Measurements from ENCODE around the gene MYRIP.

The MYRIP gene

GRCh38 chr3:40242638-40243037 lies 433.2 kb downstream of the MYRIP start:
- Histone ChIP-seq H3K23ac (ENCODE audit: low read length in 2 of 2) (no peak overlapping the region), H2AFZ (ENCODE audit: low read depth, low read length) (no peak overlapping the region), H2BK15ac (ENCODE audit: low read depth, poor library complexity, severe bottlenecking) (no peak overlapping the region), H3K27ac (ENCODE audit: low read length, poor library complexity, severe bottlenecking) (no peak overlapping the region), H4K91ac (ENCODE audit: low read length) (no peak overlapping the region), H3K4ac (ENCODE audit: low read depth in 1 of 2, low read length in 2 of 2) (no peak overlapping the region), H3K4me1 (ENCODE audit: control insufficient read depth, insufficient read depth, low read depth, low read length) (no peaks in the 10 kb centered on the region), H3K9ac (ENCODE audit: low read length) (no peak overlapping the region), H3K18ac (ENCODE audit: low read depth in 1 of 2, low read length in 2 of 2) (no peak overlapping the region), H3K4me2 (ENCODE audit: low read length, poor library complexity, severe bottlenecking) (no peak overlapping the region), H3K9me3 (ENCODE audit: control insufficient read depth, low read length) (no peaks in the 10 kb centered on the region), H3K36me3 (ENCODE audit: control insufficient read depth in 1 of 2, insufficient read depth in 2 of 2, low read depth in 1 of 2, low read length in 2 of 2) (no peaks in the 10 kb centered on the region), H2BK5ac (ENCODE audit: low read depth, low read length, poor library complexity, severe bottlenecking) (no peak overlapping the region), H3K14ac (ENCODE audit: low read length in 2 of 2) (no peak overlapping the region), H2BK120ac (ENCODE audit: low read depth, low read length) (no peak overlapping the region), H4K8ac (ENCODE audit: low read length) (no peak overlapping the region), H3K79me1 (replicated peaks; ENCODE audit: low read length, poor library complexity, severe bottlenecking) (no peaks in the 10 kb centered on the region), H2AK5ac (ENCODE audit: low read length, severe bottlenecking) (no peak overlapping the region), H2BK12ac (ENCODE audit: low read length in 2 of 2) (no peak overlapping the region), H3K27me3 (ENCODE audit: control insufficient read depth in 1 of 2, insufficient read depth in 1 of 2, low read length in 2 of 2) (no peaks in the 10 kb centered on the region), H3K4me3 (ENCODE audit: insufficient read depth in 1 of 2, low read depth in 1 of 2, low read length in 2 of 2) (no peak overlapping the region)
- no peak for DNase-seq
- no CpG with 5 or more reads among the region's 1 CpG for WGBS

- H4K8ac ChIP-seq (ENCODE audit: low read length) = no peak overlapping the region
- H3K18ac ChIP-seq (ENCODE audit: low read depth in 1 of 2, low read length in 2 of 2) = no peak overlapping the region
- no peak overlapping the region for H3K9ac ChIP-seq (ENCODE audit: low read length)
- H2AFZ ChIP-seq (ENCODE audit: low read depth, low read length) = no peak overlapping the region
- no peak overlapping the region for H2BK120ac ChIP-seq (ENCODE audit: low read depth, low read length)
- no peak for DNase-seq
- H2BK15ac ChIP-seq (ENCODE audit: low read depth, poor library complexity, severe bottlenecking) = no peak overlapping the region
- no CpG with 5 or more reads among the region's 1 CpG for WGBS
- no peaks in the 10 kb centered on the region for H3K4me1 ChIP-seq (ENCODE audit: control insufficient read depth, insufficient read depth, low read depth, low read length)
- no peak overlapping the region for H3K14ac ChIP-seq (ENCODE audit: low read length in 2 of 2)
- H3K27me3 ChIP-seq (ENCODE audit: control insufficient read depth in 1 of 2, insufficient read depth in 1 of 2, low read length in 2 of 2) = no peaks in the 10 kb centered on the region
- H3K4me3 ChIP-seq (ENCODE audit: insufficient read depth in 1 of 2, low read depth in 1 of 2, low read length in 2 of 2) = no peak overlapping the region
- H3K36me3 ChIP-seq (ENCODE audit: control insufficient read depth in 1 of 2, insufficient read depth in 2 of 2, low read depth in 1 of 2, low read length in 2 of 2) = no peaks in the 10 kb centered on the region
- H3K4me2 ChIP-seq (ENCODE audit: low read length, poor library complexity, severe bottlenecking) = no peak overlapping the region
- no peak overlapping the region for H4K91ac ChIP-seq (ENCODE audit: low read length)
- no peak overlapping the region for H2AK5ac ChIP-seq (ENCODE audit: low read length, severe bottlenecking)
- H2BK12ac ChIP-seq (ENCODE audit: low read length in 2 of 2) = no peak overlapping the region
- no peak overlapping the region for H2BK5ac ChIP-seq (ENCODE audit: low read depth, low read length, poor library complexity, severe bottlenecking)
- H3K23ac ChIP-seq (ENCODE audit: low read length in 2 of 2) = no peak overlapping the region
- H3K27ac ChIP-seq (ENCODE audit: low read length, poor library complexity, severe bottlenecking) = no peak overlapping the region
- H3K9me3 ChIP-seq (ENCODE audit: control insufficient read depth, low read length) = no peaks in the 10 kb centered on the region
- no peaks in the 10 kb centered on the region for H3K79me1 ChIP-seq (replicated peaks; ENCODE audit: low read length, poor library complexity, severe bottlenecking)
- H3K4ac ChIP-seq (ENCODE audit: low read depth in 1 of 2, low read length in 2 of 2) = no peak overlapping the region
Observed at GRCh38 chr3:40243056-40243455, 433.6 kb downstream of the MYRIP start.

GRCh38 chr3:40247714-40248454 lies 438.5 kb downstream of the MYRIP start:
- no peaks in the 10 kb centered on the region for H3K9me3 ChIP-seq (ENCODE audit: control insufficient read depth, low read length)
- H3K23ac ChIP-seq (ENCODE audit: low read length in 2 of 2) = no peak overlapping the region
- H4K91ac ChIP-seq (ENCODE audit: low read length) = no peak overlapping the region
- H3K27me3 ChIP-seq (ENCODE audit: control insufficient read depth in 1 of 2, insufficient read depth in 1 of 2, low read length in 2 of 2) = no peaks in the 10 kb centered on the region
- no peak for DNase-seq
- H3K18ac ChIP-seq (ENCODE audit: low read depth in 1 of 2, low read length in 2 of 2) = no peak overlapping the region
- H4K8ac ChIP-seq (ENCODE audit: low read length) = no peak overlapping the region
- H3K27ac ChIP-seq (ENCODE audit: low read length, poor library complexity, severe bottlenecking) = no peak overlapping the region
- no peaks in the 10 kb centered on the region for H3K79me1 ChIP-seq (replicated peaks; ENCODE audit: low read length, poor library complexity, severe bottlenecking)
- H2AK5ac ChIP-seq (ENCODE audit: low read length, severe bottlenecking) = no peak overlapping the region
- H3K9ac ChIP-seq (ENCODE audit: low read length) = no peak overlapping the region
- no peak overlapping the region for H2BK12ac ChIP-seq (ENCODE audit: low read length in 2 of 2)
- H3K14ac ChIP-seq (ENCODE audit: low read length in 2 of 2) = no peak overlapping the region
- H2BK120ac ChIP-seq (ENCODE audit: low read depth, low read length) = no peak overlapping the region
- H3K4ac ChIP-seq (ENCODE audit: low read depth in 1 of 2, low read length in 2 of 2) = no peak overlapping the region
- no peak overlapping the region for H2BK5ac ChIP-seq (ENCODE audit: low read depth, low read length, poor library complexity, severe bottlenecking)
- H3K36me3 ChIP-seq (ENCODE audit: control insufficient read depth in 1 of 2, insufficient read depth in 2 of 2, low read depth in 1 of 2, low read length in 2 of 2) = no peaks in the 10 kb centered on the region
- H3K4me2 ChIP-seq (ENCODE audit: low read length, poor library complexity, severe bottlenecking) = no peak overlapping the region
- WGBS = 87% methylated on average over 6 of the region's 6 CpGs
- no peaks in the 10 kb centered on the region for H3K4me1 ChIP-seq (ENCODE audit: control insufficient read depth, insufficient read depth, low read depth, low read length)
- no peak overlapping the region for H3K4me3 ChIP-seq (ENCODE audit: insufficient read depth in 1 of 2, low read depth in 1 of 2, low read length in 2 of 2)
- no peak overlapping the region for H2BK15ac ChIP-seq (ENCODE audit: low read depth, poor library complexity, severe bottlenecking)
- H2AFZ ChIP-seq (ENCODE audit: low read depth, low read length) = no peak overlapping the region

- no peak overlapping the region for H3K4me3 ChIP-seq (ENCODE audit: insufficient read depth in 1 of 2, low read depth in 1 of 2, low read length in 2 of 2)
- no peak overlapping the region for H3K27ac ChIP-seq (ENCODE audit: low read length, poor library complexity, severe bottlenecking)
- H2BK15ac ChIP-seq (ENCODE audit: low read depth, poor library complexity, severe bottlenecking) = no peak overlapping the region
- H2AFZ ChIP-seq (ENCODE audit: low read depth, low read length) = no peak overlapping the region
- no peak overlapping the region for H2BK12ac ChIP-seq (ENCODE audit: low read length in 2 of 2)
- H4K8ac ChIP-seq (ENCODE audit: low read length) = no peak overlapping the region
- no peak for DNase-seq
- H3K79me1 ChIP-seq (replicated peaks; ENCODE audit: low read length, poor library complexity, severe bottlenecking) = no peaks in the 10 kb centered on the region
- no peak overlapping the region for H3K18ac ChIP-seq (ENCODE audit: low read depth in 1 of 2, low read length in 2 of 2)
- no peaks in the 10 kb centered on the region for H3K9me3 ChIP-seq (ENCODE audit: control insufficient read depth, low read length)
- H2AK5ac ChIP-seq (ENCODE audit: low read length, severe bottlenecking) = no peak overlapping the region
- no peak overlapping the region for H4K91ac ChIP-seq (ENCODE audit: low read length)
- no peak overlapping the region for H3K23ac ChIP-seq (ENCODE audit: low read length in 2 of 2)
- no peaks in the 10 kb centered on the region for H3K27me3 ChIP-seq (ENCODE audit: control insufficient read depth in 1 of 2, insufficient read depth in 1 of 2, low read length in 2 of 2)
- H3K4me2 ChIP-seq (ENCODE audit: low read length, poor library complexity, severe bottlenecking) = no peak overlapping the region
- H3K4me1 ChIP-seq (ENCODE audit: control insufficient read depth, insufficient read depth, low read depth, low read length) = no peaks in the 10 kb centered on the region
- H3K14ac ChIP-seq (ENCODE audit: low read length in 2 of 2) = no peak overlapping the region
- H3K36me3 ChIP-seq (ENCODE audit: control insufficient read depth in 1 of 2, insufficient read depth in 2 of 2, low read depth in 1 of 2, low read length in 2 of 2) = no peaks in the 10 kb centered on the region
- H3K4ac ChIP-seq (ENCODE audit: low read depth in 1 of 2, low read length in 2 of 2) = no peak overlapping the region
- H3K9ac ChIP-seq (ENCODE audit: low read length) = no peak overlapping the region
- no peak overlapping the region for H2BK5ac ChIP-seq (ENCODE audit: low read depth, low read length, poor library complexity, severe bottlenecking)
- H2BK120ac ChIP-seq (ENCODE audit: low read depth, low read length) = no peak overlapping the region
Observed at GRCh38 chr3:40248591-40248990, 439.2 kb downstream of the MYRIP start.
